ENCODE measurements around the gene KCNK6. TPM values are rescaled to one million over a fixed set of nuclear protein-coding genes. Genes with fewer than 3 reads are reported as not detected.
A peak's percentile ranks its signal among the peaks of the same experiment; 100 is the strongest.

The KCNK6 gene
- total RNA-seq, 1 experiment from 2014 or later, result 6.1 TPM

DNA sequence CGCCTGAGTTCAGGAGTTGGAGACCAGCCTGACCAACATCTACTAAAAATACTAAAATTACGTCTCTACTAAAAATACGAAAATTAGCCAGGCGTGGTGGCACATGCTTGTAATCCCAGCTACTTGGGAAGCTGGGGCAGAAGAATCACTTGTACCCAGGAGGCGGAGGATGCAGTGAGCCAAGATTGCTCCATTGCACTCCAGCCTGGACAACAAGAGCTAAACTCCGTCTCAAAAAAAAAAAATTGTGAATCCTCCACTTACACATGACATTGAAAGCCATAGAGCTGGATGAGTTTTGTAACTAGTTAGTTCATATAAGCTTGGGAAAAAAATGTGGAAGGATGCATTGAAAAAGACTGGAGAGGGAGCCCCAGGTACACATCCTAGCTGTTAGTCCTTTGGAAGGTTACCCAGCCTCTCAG lies 54.3 kb downstream of the KCNK6 start:
- H3K27me3 ChIP-seq (replicated peaks; ENCODE audit: control insufficient read depth, insufficient read depth, low read length), result no peaks in the 10 kb centered on the region
- TF ChIP-seq, protein P1, sequence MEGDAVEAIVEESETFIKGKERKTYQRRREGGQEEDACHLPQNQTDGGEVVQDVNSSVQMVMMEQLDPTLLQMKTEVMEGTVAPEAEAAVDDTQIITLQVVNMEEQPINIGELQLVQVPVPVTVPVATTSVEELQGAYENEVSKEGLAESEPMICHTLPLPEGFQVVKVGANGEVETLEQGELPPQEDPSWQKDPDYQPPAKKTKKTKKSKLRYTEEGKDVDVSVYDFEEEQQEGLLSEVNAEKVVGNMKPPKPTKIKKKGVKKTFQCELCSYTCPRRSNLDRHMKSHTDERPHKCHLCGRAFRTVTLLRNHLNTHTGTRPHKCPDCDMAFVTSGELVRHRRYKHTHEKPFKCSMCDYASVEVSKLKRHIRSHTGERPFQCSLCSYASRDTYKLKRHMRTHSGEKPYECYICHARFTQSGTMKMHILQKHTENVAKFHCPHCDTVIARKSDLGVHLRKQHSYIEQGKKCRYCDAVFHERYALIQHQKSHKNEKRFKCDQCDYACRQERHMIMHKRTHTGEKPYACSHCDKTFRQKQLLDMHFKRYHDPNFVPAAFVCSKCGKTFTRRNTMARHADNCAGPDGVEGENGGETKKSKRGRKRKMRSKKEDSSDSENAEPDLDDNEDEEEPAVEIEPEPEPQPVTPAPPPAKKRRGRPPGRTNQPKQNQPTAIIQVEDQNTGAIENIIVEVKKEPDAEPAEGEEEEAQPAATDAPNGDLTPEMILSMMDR (IDR thresholded peaks at IDR 0.05; ENCODE audit: insufficient read depth in 1 of 2, low read depth in 1 of 2, low read length in 1 of 2, severe bottlenecking in 1 of 2, unreplicated experiment in 1 of 2), result no peak
- Mint-ChIP-seq H3K36me3 (ENCODE audit: insufficient read depth, unreplicated experiment) (peaks cover 29% of the 10 kb centered on the region), H3K4me1 (ENCODE audit: low read depth, unreplicated experiment) (peaks cover 12% of the 10 kb centered on the region), H3K27ac (ENCODE audit: unreplicated experiment) (peak overlapping the region; percentile 92), H3K27me3 (ENCODE audit: insufficient read depth, unreplicated experiment) (no peaks in the 10 kb centered on the region), H3K9me3 (ENCODE audit: unreplicated experiment) (no peaks in the 10 kb centered on the region), H3K4me3 (ENCODE audit: unreplicated experiment) (peak overlapping the region; percentile 90)
- intact Hi-C loops (cut with micrococcal nuclease; ENCODE audit: unreplicated experiment), result loop anchor here (1.0 kb wide), 3 partner anchors 13 to 38 kb away; no protein-coding TSS in a partner anchor
- BruUV-seq (replicated peaks), result TSS peak; percentile 97
- peak overlapping the region; percentile 46 for H3K4me3 ChIP-seq (ENCODE audit: low read depth, low read length)
- CTCF ChIA-PET, result interaction anchor here (0.5 to 2.8 kb wide), 19 partner anchors 13 to 442 kb away, joined by 3 to 58 read pairs (median 3); partner anchors contain the start of genes CATSPERG, FAM98C, GGN and KCNK6
- no peak for DNase-seq
- POLR2A ChIA-PET, result interaction anchor here (0.6 to 1.9 kb wide), 19 partner anchors 10 to 475 kb away, joined by 3 to 26 read pairs (median 4); partner anchors contain the start of genes C19orf33, EIF3K, FAM98C and GGN
- H3K9me3 ChIP-seq, result no peaks in the 10 kb centered on the region
- no peaks in the 10 kb centered on the region for H3K36me3 ChIP-seq (ENCODE audit: control insufficient read depth, insufficient read depth, low read length)
- 0 out of 2 replicates have a peak, but pooled peaks cover 4% of the 10 kb centered on the region for H3K4me1 ChIP-seq

DNA sequence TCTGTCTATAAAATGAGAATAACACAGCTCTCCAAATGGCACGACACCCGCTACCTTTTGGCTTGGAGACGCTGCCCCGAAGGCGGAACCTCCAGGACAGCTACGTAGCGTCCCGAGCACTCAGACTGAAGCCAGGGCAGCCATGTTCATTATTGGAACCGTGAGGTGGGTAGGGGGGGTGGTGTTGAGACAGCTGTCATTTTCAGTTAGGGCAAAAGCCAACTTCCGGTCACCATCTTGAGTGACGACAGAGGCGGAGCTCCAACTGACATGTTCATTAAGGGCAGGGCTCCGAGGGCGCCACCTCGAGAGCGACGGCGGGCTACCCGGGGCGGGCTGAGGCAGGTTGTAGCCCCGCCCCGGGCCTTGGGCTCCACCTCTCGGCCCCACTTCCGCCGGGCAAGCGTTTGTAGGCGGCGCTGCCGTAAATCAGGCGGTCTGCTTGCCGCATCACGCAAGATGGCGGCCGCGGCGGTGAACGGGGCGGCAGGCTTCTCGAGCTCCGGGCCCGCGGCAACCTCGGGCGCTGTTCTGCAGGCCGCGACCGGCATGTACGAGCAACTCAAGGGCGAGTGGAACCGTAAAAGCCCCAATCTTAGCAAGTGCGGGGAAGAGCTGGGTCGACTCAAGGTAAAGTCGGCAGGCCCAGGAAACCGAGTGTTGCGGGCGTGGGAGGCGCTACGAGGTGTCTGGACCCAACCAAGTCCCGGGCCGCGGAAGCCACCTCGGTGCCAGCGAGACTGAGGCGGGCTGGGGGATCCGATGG lies 54.9 kb downstream of the KCNK6 start, which contains the start of gene PSMD8:
TSS of gene PSMD8 (plus strand) at position 240 of the 766 bp plus-strand sequence. CDS start at position 271, 31 bp downstream.
- CTCF ChIA-PET, result interaction anchor here (0.5 to 2.8 kb wide), 20 partner anchors 13 to 442 kb away, joined by 3 to 58 read pairs (median 4); partner anchors contain the start of genes CATSPERG, FAM98C, GGN and KCNK6
- H3K4me1 Mint-ChIP-seq (ENCODE audit: low read depth, unreplicated experiment), result peaks cover 12% of the 10 kb centered on the region
- POLR2A ChIA-PET, result interaction anchor here (0.6 to 1.9 kb wide), 21 partner anchors 10 to 475 kb away, joined by 3 to 26 read pairs (median 4); partner anchors contain the start of genes C19orf33, EIF3K, FAM98C and GGN
- H3K27ac Mint-ChIP-seq (ENCODE audit: unreplicated experiment), result peak within 1 kb of the TSS; percentile 92
- H3K4me3 Mint-ChIP-seq (ENCODE audit: unreplicated experiment), result peak within 1 kb of the TSS; percentile 90
- no TSS peak for BruUV-seq (replicated peaks)
- Histone ChIP-seq H3K36me3 (ENCODE audit: control insufficient read depth, insufficient read depth, low read length) (no peaks in the 10 kb centered on the region; the same call in 1 of the 2 replicates), H3K4me1 (0 out of 2 replicates have a peak, but pooled peaks cover 4% of the 10 kb centered on the region), H3K4me3 (ENCODE audit: low read depth, low read length) (peak within 1 kb of the TSS; percentile 95), H3K9me3 (no peaks in the 10 kb centered on the region), H3K27me3 (replicated peaks; ENCODE audit: control insufficient read depth, insufficient read depth, low read length) (no peaks in the 10 kb centered on the region)
- no peaks in the 10 kb centered on the region for H3K9me3 Mint-ChIP-seq (ENCODE audit: unreplicated experiment)
- H3K27me3 Mint-ChIP-seq (ENCODE audit: insufficient read depth, unreplicated experiment), result no peaks in the 10 kb centered on the region
- H3K36me3 Mint-ChIP-seq (ENCODE audit: insufficient read depth, unreplicated experiment), result peaks cover 34% of the 10 kb centered on the region
- TF ChIP-seq, protein P1 (IDR thresholded peaks at IDR 0.05; ENCODE audit: insufficient read depth in 1 of 2, low read depth in 1 of 2, low read length in 1 of 2, severe bottlenecking in 1 of 2, unreplicated experiment in 1 of 2), result peak in 1 of 2 experiments; percentile 48
- intact Hi-C loops (cut with micrococcal nuclease; ENCODE audit: unreplicated experiment), result loop anchor here (1.0 kb wide), 3 partner anchors 13 to 38 kb away; no protein-coding TSS in a partner anchor
- DNase-seq, result peak; percentile 99

DNA sequence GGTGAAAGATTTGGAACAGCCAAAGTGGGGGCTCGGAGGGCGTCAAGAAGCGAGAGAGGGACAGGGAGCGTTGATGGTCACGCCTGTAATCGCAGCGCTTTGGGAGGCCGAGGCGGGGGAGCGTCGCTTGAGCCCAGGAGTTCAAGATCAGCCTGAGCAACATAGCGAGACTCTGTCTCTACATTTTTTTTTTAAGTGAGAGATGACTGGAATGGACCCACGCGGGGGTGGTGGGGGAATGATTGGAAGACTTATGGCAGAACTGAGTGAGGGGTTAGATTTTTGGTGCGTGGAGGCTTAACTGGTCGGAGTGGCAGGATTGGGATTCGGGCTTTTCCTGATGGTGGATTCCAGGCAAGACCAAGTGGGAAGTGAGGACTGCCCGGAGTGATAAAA lies 55.5 kb downstream of the KCNK6 start:
- peaks cover 11% of the 10 kb centered on the region for H3K4me1 Mint-ChIP-seq (ENCODE audit: low read depth, unreplicated experiment)
- H3K4me1 ChIP-seq, result 0 out of 2 replicates have a peak, but pooled peaks cover 4% of the 10 kb centered on the region
- H3K36me3 Mint-ChIP-seq (ENCODE audit: insufficient read depth, unreplicated experiment), result peaks cover 40% of the 10 kb centered on the region
- H3K9me3 Mint-ChIP-seq (ENCODE audit: unreplicated experiment), result no peaks in the 10 kb centered on the region
- no peaks in the 10 kb centered on the region for H3K9me3 ChIP-seq
- peak overlapping the region; percentile 92 for H3K27ac Mint-ChIP-seq (ENCODE audit: unreplicated experiment)
- ChIA-PET CTCF (interaction anchor here (0.6 to 2.8 kb wide), 9 partner anchors 12 to 260 kb away, joined by 3 to 58 read pairs (median 4); partner anchors contain the start of genes FAM98C, GGN and KCNK6), POLR2A (interaction anchor here (0.6 to 1.9 kb wide), 6 partner anchors 9 to 468 kb away, joined by 3 to 26 read pairs (median 8); partner anchors contain the start of genes FAM98C, GGN, SIPA1L3 and SPRED3)
- intact Hi-C loops (cut with micrococcal nuclease; ENCODE audit: unreplicated experiment), result no loop called here
- H3K36me3 ChIP-seq (ENCODE audit: control insufficient read depth, insufficient read depth, low read length), result no peaks in the 10 kb centered on the region; the same call in 1 of the 2 replicates
- peak overlapping the region; percentile 95 for H3K4me3 ChIP-seq (ENCODE audit: low read depth, low read length)
- no peaks in the 10 kb centered on the region for H3K27me3 ChIP-seq (replicated peaks; ENCODE audit: control insufficient read depth, insufficient read depth, low read length)
- H3K4me3 Mint-ChIP-seq (ENCODE audit: unreplicated experiment), result peak overlapping the region; percentile 90
- no peak for DNase-seq
- TF ChIP-seq, protein P1 (IDR thresholded peaks at IDR 0.05; ENCODE audit: insufficient read depth in 1 of 2, low read depth in 1 of 2, low read length in 1 of 2, severe bottlenecking in 1 of 2, unreplicated experiment in 1 of 2), result no peak
- H3K27me3 Mint-ChIP-seq (ENCODE audit: insufficient read depth, unreplicated experiment), result no peaks in the 10 kb centered on the region
- BruUV-seq (replicated peaks), result no TSS peak

All from Caco-2 (cell line).